ENCODE data around the gene ZFC3H1. TPM values are rescaled to one million over a fixed set of nuclear protein-coding genes. Genes with fewer than 3 reads are reported as not detected.

Gene ZFC3H1
- polyA plus RNA-seq, 6 donors from 2014 or later = 22.9 to 46.9 (median 38.3) TPM

DNA sequence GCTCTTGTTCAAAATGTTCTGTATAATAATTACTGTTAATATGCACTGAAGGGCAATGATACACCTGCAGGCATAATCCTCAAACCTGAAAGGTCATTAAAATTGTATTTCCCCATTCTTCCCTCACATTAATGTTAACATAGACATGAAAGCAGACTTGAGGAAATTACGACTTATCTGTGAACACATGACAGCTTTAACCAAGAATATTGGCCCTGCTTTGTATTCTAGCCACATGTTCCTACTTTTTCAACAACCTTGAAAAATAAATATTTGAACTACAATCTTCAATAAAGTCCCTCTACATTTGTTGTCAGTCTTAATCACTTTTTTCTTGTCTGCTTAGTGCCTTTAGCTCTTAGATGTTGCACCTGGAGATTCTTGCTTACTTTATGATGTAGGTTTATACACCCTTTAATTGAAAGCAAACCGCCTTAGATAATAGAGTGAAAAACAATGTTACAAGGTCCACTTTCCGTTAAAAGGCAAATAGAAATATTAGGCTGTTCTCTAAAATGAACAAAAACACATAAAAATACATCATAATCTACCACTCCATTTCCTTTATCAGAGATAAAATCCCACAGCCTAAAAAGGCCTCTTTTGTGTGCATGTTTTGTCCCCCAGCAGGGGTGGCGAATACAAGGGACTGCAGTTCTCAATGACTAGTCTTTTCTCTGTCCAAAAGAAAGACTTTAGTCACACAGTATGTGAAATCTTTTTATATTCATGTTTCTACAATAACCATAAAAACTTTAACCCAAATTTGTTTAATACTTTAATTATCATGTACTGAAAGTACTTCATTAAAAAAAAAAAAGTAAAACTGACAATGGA is 55.9 kb downstream of the ZFC3H1 start:
- H3K36me3 Mint-ChIP-seq = peaks cover 0 to 25% of the 10 kb centered on the region in 2 donors
- H3K27ac Mint-ChIP-seq = peak overlapping the region in 3 of 6 donors; percentile 18 to 54 (median 39)
- DNase-seq (no peak), ATAC-seq (ENCODE audit: low read depth in 2 of 2) (no peak)
- H3K9me3 Mint-ChIP-seq = no peaks in the 10 kb centered on the region
- no peaks in the 10 kb centered on the region for H3K27me3 Mint-ChIP-seq
- H3K4me3 Mint-ChIP-seq = no peak overlapping the region
- peaks cover 6 to 11% (median 8%) of the 10 kb centered on the region in 3 donors for H3K4me1 Mint-ChIP-seq

DNA sequence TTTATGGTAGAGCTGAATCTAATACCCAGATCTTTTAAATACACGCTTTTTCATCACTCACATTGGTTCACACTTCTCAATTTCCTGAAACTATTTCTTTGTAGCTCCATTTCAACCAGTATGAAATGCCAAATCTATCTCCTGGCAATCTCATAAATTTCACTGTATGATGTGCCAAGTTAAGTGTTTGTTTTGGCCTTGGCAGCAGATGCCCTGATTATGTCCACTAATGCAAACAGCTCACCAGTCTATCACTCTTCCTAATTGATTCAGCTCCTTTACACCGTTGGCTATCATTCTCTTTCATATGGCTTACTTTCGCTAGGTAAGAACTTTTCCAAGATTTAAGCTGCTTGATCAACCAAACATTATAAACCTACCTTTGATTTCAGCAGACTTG is 58.6 kb downstream of the ZFC3H1 start:
- H3K9me3 Mint-ChIP-seq = peaks cover 0 to 2% (median 0%) of the 10 kb centered on the region in 7 donors
- no peak for ATAC-seq (ENCODE audit: low read depth in 2 of 2)
- H3K4me3 Mint-ChIP-seq = no peak overlapping the region
- peak overlapping the region in 1 of 6 donors; percentile 49 for H3K27ac Mint-ChIP-seq
- peaks cover 4 to 5% (median 4%) of the 10 kb centered on the region in 3 donors for H3K4me1 Mint-ChIP-seq
- DNase-seq = no peak
- no peaks in the 10 kb centered on the region for H3K27me3 Mint-ChIP-seq
- H3K36me3 Mint-ChIP-seq = peaks cover 0 to 13% of the 10 kb centered on the region in 2 donors

DNA sequence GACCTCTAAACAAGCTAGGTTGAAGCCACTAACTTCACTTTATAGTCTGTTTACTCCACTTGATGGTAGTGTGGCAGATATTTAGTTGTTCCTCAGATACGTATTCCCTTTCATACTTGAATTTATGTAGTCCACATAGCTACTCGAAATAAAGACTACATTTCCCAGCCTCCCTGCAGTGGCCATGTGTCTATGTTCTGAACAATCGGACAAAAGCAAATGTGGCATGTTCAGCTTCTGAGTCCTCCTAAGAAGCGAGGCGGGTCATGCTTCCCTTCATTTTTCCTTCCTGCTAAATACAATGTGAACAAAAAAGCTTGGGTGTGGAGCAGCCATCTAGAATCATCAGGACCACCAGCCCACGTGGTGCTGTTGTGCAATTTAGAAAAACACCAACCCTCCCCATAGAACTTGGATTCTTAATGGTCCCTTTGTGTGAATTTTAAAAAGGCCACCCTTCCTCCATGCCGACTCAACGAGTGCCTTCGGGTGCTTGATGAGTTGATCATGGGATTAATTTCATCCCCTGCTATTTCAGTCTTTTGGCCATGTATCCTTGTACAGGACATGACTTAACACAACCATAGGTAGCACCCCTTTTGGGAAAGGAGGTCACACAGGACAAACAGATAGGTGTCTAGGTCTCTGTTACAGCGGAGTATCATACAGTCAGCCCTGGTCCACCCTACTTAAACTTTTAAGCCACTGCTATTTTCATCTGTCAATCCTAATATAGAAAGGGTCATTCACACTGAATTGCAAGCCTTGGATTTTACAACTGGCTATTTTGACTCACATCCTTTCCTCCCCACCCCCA is 60.7 kb downstream of the ZFC3H1 start:
- H3K27ac Mint-ChIP-seq = peak overlapping the region in 4 of 6 donors; percentile 11 to 50 (median 28)
- peaks cover 0 to 10% (median 7%) of the 10 kb centered on the region in 7 donors for H3K9me3 Mint-ChIP-seq
- peaks cover 0 to 8% of the 10 kb centered on the region in 2 donors for H3K36me3 Mint-ChIP-seq

DNA sequence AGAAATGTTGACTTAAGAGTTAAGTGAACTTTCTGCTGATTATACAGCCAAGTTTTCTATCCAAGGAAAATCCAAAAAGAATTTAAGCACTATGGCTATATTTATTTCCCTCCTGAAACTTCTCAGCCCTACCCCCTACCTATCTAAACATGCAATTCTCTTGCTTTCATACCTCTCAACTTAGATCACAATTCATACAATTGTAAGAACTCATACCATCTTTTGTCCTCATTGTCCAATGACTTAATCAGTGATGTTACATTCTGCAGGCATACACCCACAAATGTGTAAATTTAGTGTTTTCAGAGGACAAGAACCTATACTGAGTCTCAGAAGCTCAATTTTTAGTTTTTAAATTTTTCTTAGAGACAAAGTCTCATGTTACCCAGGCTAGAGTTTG is 62.1 kb downstream of the ZFC3H1 start:
- Mint-ChIP-seq H3K4me1 (peaks cover 0 to 10% (median 0%) of the 10 kb centered on the region in 3 donors), H3K9me3 (peaks cover 0 to 10% (median 7%) of the 10 kb centered on the region in 7 donors)
- no peak for DNase-seq

More for the DNA sequence above, 60.7 kb downstream of the ZFC3H1 start:
- no peak overlapping the region for H3K4me3 Mint-ChIP-seq
- peaks cover 0 to 10% (median 0%) of the 10 kb centered on the region in 3 donors for H3K4me1 Mint-ChIP-seq
- no peaks in the 10 kb centered on the region for H3K27me3 Mint-ChIP-seq
- ATAC-seq (ENCODE audit: low read depth in 2 of 2) (no peak), DNase-seq (no peak)

DNA sequence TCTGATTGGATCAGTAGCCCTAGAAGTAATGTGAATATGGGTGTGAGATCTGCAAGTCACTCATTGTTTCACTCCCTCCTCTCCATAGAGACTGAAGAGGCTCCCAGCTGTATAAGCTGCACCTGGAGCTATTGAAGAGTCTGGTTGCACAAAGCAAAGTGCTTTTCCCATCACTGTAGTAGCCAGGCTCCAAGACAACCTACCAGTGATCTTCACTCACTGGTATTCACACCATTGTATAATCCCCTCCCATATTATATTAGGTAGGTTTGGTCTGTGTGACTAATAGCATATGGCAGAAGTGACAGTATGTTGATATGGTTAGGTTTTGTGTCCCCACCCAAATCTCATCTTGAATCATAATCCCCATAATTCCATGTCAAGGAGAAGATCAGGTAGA is 64.4 kb downstream of the ZFC3H1 start:
- Mint-ChIP-seq H3K9me3 (peaks cover 0 to 10% (median 7%) of the 10 kb centered on the region in 7 donors), H3K36me3 (no peaks in the 10 kb centered on the region), H3K27me3 (peaks cover 0 to 21% (median 10%) of the 10 kb centered on the region in 3 donors), H3K4me3 (peak overlapping the region in 1 of 8 donors; percentile 23), H3K27ac (peak overlapping the region in 1 of 6 donors; percentile 63), H3K4me1 (peaks cover 0 to 10% (median 0%) of the 10 kb centered on the region in 3 donors)
- ATAC-seq (ENCODE audit: low read depth in 2 of 2) = no peak
- DNase-seq = no peak

More for the DNA sequence above, 62.1 kb downstream of the ZFC3H1 start:
- no peaks in the 10 kb centered on the region for H3K36me3 Mint-ChIP-seq
- ATAC-seq (ENCODE audit: low read depth in 2 of 2) = no peak
- H3K27ac Mint-ChIP-seq = no peak overlapping the region
- no peaks in the 10 kb centered on the region for H3K27me3 Mint-ChIP-seq
- no peak overlapping the region for H3K4me3 Mint-ChIP-seq

DNA sequence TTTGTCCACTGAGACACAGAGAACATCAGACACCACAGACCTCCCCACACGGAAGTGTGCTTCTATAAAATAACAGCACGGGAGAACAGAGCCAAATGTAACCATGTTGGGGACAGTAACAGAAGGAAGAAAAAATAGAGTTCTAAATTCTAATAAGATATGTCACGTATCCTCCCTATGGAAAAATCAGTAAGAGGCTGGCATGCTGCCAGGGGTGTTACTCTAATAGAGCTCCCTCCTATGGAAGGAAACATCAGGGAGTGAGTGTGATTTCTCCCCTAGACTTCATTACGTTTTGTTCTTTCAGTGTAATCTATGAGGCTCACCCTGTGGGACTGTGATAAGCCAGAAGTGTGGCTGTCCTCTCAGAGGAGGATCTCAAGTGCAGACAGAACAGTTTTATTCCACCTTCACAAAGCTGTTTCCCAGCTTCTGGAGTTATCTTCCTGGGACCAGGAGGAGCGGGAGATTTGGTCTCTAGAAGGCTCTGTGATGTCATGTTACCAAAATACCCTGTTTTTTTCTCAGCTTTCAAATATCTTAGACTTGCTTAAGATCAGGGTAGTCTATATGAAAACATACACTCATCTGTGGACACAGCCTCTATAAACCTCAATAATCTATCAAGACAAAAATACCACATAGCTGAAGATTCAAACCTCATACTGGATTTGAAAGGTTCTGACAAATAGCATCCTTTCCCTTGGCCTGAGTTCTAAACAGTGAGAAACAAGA is 69.3 kb downstream of the ZFC3H1 start:
- peaks cover 19 to 52% (median 33%) of the 10 kb centered on the region in 3 donors for H3K27me3 Mint-ChIP-seq
- H3K27ac Mint-ChIP-seq = no peak overlapping the region

DNA sequence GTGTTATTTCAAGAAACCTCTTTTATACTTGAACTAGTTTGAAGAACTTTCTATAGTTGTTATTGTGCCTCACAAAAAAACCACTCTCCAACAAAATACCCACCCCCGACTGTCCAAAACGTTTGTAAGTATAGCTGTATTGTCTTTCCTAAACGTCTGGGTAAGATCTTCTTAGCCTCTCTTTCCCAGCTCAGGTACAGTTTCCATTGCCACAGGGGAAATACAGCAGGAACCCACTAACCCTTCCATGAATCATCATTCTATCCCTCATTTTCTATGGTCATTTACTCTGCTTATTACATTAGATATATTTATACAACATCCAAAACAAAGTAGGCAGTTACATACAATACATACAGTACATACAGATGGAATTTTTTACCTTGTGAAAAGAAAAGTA is 70.8 kb downstream of the ZFC3H1 start:
- H3K4me3 Mint-ChIP-seq = no peak overlapping the region
- no peaks in the 10 kb centered on the region for H3K36me3 Mint-ChIP-seq
- H3K27ac Mint-ChIP-seq = no peak overlapping the region
- H3K27me3 Mint-ChIP-seq = peaks cover 22 to 52% (median 33%) of the 10 kb centered on the region in 3 donors
- H3K9me3 Mint-ChIP-seq = no peaks in the 10 kb centered on the region
- ATAC-seq (ENCODE audit: low read depth in 2 of 2) = no peak
- no peaks in the 10 kb centered on the region for H3K4me1 Mint-ChIP-seq
- DNase-seq = no peak

More for the DNA sequence above, 69.3 kb downstream of the ZFC3H1 start:
- H3K9me3 Mint-ChIP-seq = peaks cover 0 to 5% (median 2%) of the 10 kb centered on the region in 7 donors
- ATAC-seq (ENCODE audit: low read depth in 2 of 2) = no peak
- H3K4me1 Mint-ChIP-seq = peaks cover 0 to 5% (median 0%) of the 10 kb centered on the region in 3 donors
- DNase-seq = no peak
- no peak overlapping the region for H3K4me3 Mint-ChIP-seq
- no peaks in the 10 kb centered on the region for H3K36me3 Mint-ChIP-seq

DNA sequence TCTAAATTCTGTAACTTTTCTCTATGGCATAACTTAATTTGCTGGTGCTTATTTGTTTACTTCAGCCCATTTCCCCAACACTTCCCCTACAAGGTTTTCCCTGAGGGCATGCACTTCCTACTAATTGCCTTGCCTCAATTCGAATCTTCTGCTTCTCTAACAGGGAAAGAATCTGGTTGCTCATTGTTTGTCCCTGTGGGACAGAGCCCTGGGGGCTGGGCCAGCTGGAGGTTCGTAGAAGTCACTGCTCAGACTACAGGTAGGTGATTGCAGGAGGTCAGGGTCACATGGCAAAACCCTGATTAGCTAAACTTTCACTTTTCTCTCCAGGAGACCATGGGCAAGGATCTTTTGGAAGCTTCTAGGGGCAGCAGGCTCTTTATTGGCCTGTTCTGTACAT is 72.0 kb downstream of the ZFC3H1 start:
- Mint-ChIP-seq H3K27me3 (peaks cover 22 to 52% (median 33%) of the 10 kb centered on the region in 3 donors), H3K27ac (no peak overlapping the region), H3K4me1 (no peaks in the 10 kb centered on the region), H3K9me3 (no peaks in the 10 kb centered on the region), H3K4me3 (peak overlapping the region in 1 of 8 donors; percentile 45), H3K36me3 (no peaks in the 10 kb centered on the region)
- ATAC-seq (ENCODE audit: low read depth in 2 of 2) (no peak), DNase-seq (no peak)

DNA sequence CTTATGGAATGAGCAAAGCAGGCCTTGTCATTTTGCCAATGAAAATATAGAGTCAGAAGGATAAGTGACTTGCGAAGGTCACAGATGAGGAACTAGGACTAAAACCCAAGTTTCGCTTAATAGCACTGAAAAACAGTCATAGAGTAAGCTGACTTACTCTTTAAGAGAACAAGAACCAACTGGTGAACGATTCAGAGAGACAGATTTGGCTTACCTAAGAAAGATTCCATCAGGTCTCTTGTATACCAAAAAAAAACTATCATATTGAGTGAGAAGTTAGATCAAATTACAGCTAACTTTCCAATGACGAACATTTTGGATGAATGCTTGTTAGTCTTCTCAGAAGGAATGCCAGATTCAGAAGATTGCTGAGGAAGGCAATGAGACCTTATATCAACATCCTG is 74.2 kb downstream of the ZFC3H1 start:
- H3K4me1 Mint-ChIP-seq = no peaks in the 10 kb centered on the region
- no peaks in the 10 kb centered on the region for H3K9me3 Mint-ChIP-seq
- DNase-seq (no peak), ATAC-seq (ENCODE audit: low read depth in 2 of 2) (no peak)
- no peaks in the 10 kb centered on the region for H3K36me3 Mint-ChIP-seq
- H3K27me3 Mint-ChIP-seq = peaks cover 22 to 37% (median 26%) of the 10 kb centered on the region in 3 donors
- no peak overlapping the region for H3K27ac Mint-ChIP-seq
- H3K4me3 Mint-ChIP-seq = no peak overlapping the region

DNA sequence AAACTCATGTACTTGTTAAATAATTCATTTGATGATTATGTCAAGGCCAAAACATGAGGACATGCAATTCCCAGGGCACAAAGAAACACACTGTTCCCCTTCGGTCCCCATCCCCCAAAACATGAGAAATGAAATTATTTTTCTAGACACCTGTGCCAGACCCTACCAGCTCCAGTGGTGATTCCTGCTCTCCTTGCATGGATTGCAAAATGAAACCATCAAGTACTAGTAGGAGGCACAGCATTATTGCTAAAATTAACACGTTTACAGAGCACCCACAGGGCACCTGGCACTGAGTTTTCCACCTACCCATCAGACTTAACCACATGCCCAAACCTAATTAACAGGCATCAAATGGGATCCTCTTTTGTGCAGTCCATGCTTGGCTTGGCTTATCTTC is 76.6 kb downstream of the ZFC3H1 start:
- ATAC-seq (ENCODE audit: low read depth in 2 of 2) = no peak
- Mint-ChIP-seq H3K4me1 (no peaks in the 10 kb centered on the region), H3K27me3 (peaks cover 10 to 20% (median 11%) of the 10 kb centered on the region in 3 donors), H3K27ac (no peak overlapping the region), H3K9me3 (peaks cover 0 to 5% (median 0%) of the 10 kb centered on the region in 7 donors), H3K4me3 (no peak overlapping the region), H3K36me3 (no peaks in the 10 kb centered on the region)
- no peak for DNase-seq

DNA sequence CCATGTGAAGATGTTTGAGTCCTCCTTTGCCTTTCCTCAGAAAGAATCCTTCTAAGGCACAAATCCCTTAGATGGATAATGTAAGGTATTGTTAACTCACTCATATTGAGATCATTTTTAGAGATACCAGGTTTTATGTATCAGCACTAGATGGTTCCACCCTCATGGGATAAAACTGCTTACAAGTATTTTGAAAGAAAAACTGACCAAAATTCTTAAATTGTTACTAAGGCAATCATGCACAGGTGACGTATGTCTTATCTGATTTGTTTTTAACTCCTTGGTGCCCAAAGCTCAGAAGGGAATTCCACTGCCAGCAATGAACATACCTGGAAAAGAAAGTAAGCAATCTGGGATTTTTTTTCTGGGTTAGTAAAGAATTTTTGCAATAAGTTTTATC is 78.4 kb downstream of the ZFC3H1 start:
- Mint-ChIP-seq H3K9me3 (peaks cover 0 to 5% (median 0%) of the 10 kb centered on the region in 7 donors), H3K4me1 (no peaks in the 10 kb centered on the region), H3K36me3 (no peaks in the 10 kb centered on the region), H3K27ac (no peak overlapping the region), H3K4me3 (no peak overlapping the region), H3K27me3 (peaks cover 0 to 10% (median 8%) of the 10 kb centered on the region in 3 donors)
- ATAC-seq (ENCODE audit: low read depth in 2 of 2) (no peak), DNase-seq (no peak)

DNA sequence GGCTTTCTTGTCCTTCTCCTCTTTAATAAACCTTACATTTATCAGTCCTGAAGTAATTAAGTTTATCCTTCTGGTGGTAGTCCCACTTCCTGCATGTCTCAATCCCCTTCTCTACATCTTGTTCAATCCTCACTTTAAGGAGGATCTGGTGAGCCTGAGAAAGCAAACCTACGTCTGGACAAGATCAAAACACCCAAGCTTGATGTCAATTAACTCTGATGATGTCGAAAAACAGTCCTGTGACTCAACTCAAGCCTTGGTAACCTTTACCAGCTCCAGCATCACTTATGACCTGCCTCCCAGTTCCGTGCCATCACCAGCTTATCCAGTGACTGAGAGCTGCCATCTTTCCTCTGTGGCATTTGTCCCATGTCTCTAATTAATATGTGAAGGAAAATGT is 79.3 kb downstream of the ZFC3H1 start:
- no peak for DNase-seq
- H3K9me3 Mint-ChIP-seq = peaks cover 0 to 5% (median 0%) of the 10 kb centered on the region in 7 donors
- H3K27me3 Mint-ChIP-seq = peaks cover 0 to 10% (median 2%) of the 10 kb centered on the region in 3 donors
- H3K4me3 Mint-ChIP-seq = no peak overlapping the region
- no peak for ATAC-seq (ENCODE audit: low read depth in 2 of 2)
- no peak overlapping the region for H3K27ac Mint-ChIP-seq
- no peaks in the 10 kb centered on the region for H3K36me3 Mint-ChIP-seq
- H3K4me1 Mint-ChIP-seq = no peaks in the 10 kb centered on the region

DNA sequence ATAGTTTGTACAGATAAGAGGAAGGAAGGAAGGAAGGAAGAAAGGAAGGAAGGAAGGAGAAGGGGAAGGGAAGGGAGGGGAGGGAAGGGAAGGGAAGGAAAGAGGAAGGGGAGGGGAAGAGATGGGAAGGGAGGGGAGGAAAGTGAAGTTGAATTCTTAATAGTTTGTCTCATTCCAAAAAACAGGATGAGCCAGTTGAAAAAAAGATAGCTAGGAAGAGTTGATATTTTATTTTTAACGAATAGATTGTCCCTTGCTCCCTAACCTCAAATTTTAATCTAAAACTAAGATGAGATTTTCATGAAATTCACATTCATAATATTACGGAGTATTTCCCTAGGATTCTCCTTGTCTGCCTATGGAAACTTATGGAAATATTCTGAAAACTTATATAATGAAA is 80.7 kb downstream of the ZFC3H1 start:
- H3K27ac Mint-ChIP-seq = no peak overlapping the region
- no peaks in the 10 kb centered on the region for H3K4me1 Mint-ChIP-seq
- peaks cover 0 to 5% (median 0%) of the 10 kb centered on the region in 7 donors for H3K9me3 Mint-ChIP-seq
- H3K4me3 Mint-ChIP-seq = no peak overlapping the region
- no peak for DNase-seq
- peaks cover 0 to 10% (median 0%) of the 10 kb centered on the region in 3 donors for H3K27me3 Mint-ChIP-seq
- H3K36me3 Mint-ChIP-seq = no peaks in the 10 kb centered on the region
- no peak for ATAC-seq (ENCODE audit: low read depth in 2 of 2)

Measured in naive B cell (primary cell).